Ascending aorta (tissue), 2 donors: Measurements from ENCODE around the gene GATM. TPM values are rescaled to one million over a fixed set of nuclear protein-coding genes. Genes with fewer than 3 reads are reported as not detected.

ENCODE experiments used
- DNase-seq, 2 donors: peaks; one replicate each; pipeline ENCODE4 v3.0.0-alpha.2; 2019; ENCODE audit warnings: low spot score in 2 of 2
- H3K27ac ChIP-seq, 2 donors: fragments of 200-600 bp; sonication (generic); one replicate each; pipeline ENCODE4 v1.5.1; 2016 to 2017; ENCODE audit warnings: mild to moderate bottlenecking in 1 of 2
- H3K27me3 ChIP-seq: fragments of 200-600 bp; sonication (generic); one replicate; pipeline ENCODE4 v1.5.1; 2017
- H3K36me3 ChIP-seq, 2 donors: fragments of 200-600 bp; sonication (generic); one replicate each; pipeline ENCODE4 v1.5.1; 2016
- H3K4me1 ChIP-seq, 2 donors: fragments of 200-600 bp; sonication (generic); one replicate each; pipeline ENCODE4 v1.5.1; 2016 to 2017; ENCODE audit warnings: mild to moderate bottlenecking in 1 of 2
- H3K4me3 ChIP-seq, 2 donors: fragments of 200-600 bp; sonication (generic); one replicate each; pipeline ENCODE4 v1.5.1; 2016 to 2017; ENCODE audit warnings: mild to moderate bottlenecking in 1 of 2
- H3K9me3 ChIP-seq, 2 donors: fragments of 200-600 bp; sonication (generic); one replicate each; pipeline ENCODE4 v1.5.1; 2016
- intact Hi-C: fragments of 100-400 bp; cut with DNase I; formaldehyde crosslinking; loops from one replicate; pipeline ENCODE4 v1.15.1; 2023
- total RNA-seq: library from RNA; depleted of rRNA; stranded (reverse); fragments of >200 nt; gene quantifications from one replicate; pipeline ENCODE4 v1.1.0, GENCODE V29; 2016
- TF ChIP-seq, protein P1 (sequence below), 3 experiments: fragments of 200-600 bp in 2 of 3; fragments of 450-650 bp in 1 of 3; sonication (generic) in 2 of 3; IDR thresholded peaks; one replicate each; pipeline ENCODE4 v1.5.1; 2016 to 2019; ENCODE audit warnings: antibody characterized with exemption in 3 of 3, mild to moderate bottlenecking in 1 of 3, moderate library complexity in 1 of 3

GATM gene
- total RNA-seq, 1 donor from 2014 or later: 6.1 TPM

DNA sequence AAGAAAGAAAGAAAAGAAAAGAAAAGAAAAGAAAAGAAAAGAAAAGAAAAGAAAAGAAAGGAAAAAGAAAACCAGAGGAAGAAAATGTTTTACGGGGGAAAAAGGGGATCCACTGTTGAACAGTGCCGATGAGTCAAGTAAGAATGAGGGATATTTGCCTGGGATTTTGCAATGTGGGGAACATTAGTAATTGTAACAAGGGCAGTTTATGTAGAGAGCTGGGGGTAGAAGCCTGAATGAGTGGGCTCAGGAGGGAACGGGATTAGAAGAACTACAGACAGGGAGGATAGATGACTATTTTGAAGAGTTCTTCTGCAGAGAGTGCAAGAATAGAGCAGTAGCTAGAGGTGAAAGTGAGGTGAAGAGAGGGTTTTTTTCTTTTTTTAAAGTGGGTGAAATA, 28.7 kb downstream of the GATM start:
- intact Hi-C loops: no loop called here
- TF ChIP-seq, protein P1, sequence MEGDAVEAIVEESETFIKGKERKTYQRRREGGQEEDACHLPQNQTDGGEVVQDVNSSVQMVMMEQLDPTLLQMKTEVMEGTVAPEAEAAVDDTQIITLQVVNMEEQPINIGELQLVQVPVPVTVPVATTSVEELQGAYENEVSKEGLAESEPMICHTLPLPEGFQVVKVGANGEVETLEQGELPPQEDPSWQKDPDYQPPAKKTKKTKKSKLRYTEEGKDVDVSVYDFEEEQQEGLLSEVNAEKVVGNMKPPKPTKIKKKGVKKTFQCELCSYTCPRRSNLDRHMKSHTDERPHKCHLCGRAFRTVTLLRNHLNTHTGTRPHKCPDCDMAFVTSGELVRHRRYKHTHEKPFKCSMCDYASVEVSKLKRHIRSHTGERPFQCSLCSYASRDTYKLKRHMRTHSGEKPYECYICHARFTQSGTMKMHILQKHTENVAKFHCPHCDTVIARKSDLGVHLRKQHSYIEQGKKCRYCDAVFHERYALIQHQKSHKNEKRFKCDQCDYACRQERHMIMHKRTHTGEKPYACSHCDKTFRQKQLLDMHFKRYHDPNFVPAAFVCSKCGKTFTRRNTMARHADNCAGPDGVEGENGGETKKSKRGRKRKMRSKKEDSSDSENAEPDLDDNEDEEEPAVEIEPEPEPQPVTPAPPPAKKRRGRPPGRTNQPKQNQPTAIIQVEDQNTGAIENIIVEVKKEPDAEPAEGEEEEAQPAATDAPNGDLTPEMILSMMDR (IDR thresholded peaks at IDR 0.05): no peak
- no peaks in the 10 kb centered on the region for H3K4me1 ChIP-seq
- H3K9me3 ChIP-seq: no peaks in the 10 kb centered on the region
- H3K27me3 ChIP-seq: no peaks in the 10 kb centered on the region
- no peaks in the 10 kb centered on the region for H3K36me3 ChIP-seq
- DNase-seq: no peak
- H3K27ac ChIP-seq: no peak overlapping the region
- no peak overlapping the region for H3K4me3 ChIP-seq

DNA sequence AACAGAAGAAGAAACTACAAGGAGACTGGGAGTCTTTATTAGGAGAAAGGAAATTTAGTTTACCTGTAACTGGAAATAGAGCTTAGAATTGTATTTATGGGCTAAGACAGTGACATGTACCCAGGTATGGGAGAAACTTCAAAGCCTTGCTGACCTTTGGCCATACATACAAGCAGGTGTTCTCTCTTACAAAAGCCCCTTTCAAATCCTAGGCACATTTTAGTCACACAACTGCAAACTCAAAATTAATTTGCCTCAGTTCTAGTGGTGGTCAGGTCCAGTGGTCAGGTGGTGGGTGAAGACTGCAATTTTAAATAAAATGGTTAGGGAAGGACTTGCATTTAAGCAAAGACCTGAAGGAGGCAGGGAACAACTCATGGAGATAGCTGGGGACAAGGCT, 30.4 kb downstream of the GATM start:
- Histone ChIP-seq H3K27ac (no peak overlapping the region), H3K4me3 (no peak overlapping the region), H3K4me1 (no peaks in the 10 kb centered on the region), H3K36me3 (no peaks in the 10 kb centered on the region), H3K9me3 (no peaks in the 10 kb centered on the region), H3K27me3 (no peaks in the 10 kb centered on the region)
- intact Hi-C loops: no loop called here
- no peak for DNase-seq
- TF ChIP-seq, protein P1 (IDR thresholded peaks at IDR 0.05): no peak

DNA sequence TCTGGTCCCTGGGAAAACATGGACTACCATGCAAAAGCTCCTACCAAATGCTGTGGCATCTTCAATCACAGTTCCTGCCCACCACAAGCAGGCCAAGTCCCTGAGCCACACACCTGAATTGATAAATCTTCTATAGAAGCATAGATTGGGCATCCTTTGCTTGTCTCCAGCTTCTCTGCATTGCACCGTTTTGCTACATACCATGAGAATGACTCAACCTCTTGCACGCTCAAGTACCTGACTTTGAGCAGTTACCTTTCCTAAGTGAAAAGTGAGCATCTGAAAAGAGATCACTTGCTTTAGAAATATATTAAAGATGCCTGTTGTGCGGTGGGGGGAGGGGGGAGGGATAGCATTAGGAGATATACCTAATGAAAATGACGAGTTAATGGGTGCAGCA, 31.3 kb downstream of the GATM start:
- no peaks in the 10 kb centered on the region for H3K4me1 ChIP-seq
- DNase-seq: no peak
- no peak overlapping the region for H3K4me3 ChIP-seq
- H3K27ac ChIP-seq: no peak overlapping the region
- H3K9me3 ChIP-seq: no peaks in the 10 kb centered on the region
- TF ChIP-seq, protein P1 (IDR thresholded peaks at IDR 0.05): no peak
- intact Hi-C loops: no loop called here
- no peaks in the 10 kb centered on the region for H3K27me3 ChIP-seq
- no peaks in the 10 kb centered on the region for H3K36me3 ChIP-seq

DNA sequence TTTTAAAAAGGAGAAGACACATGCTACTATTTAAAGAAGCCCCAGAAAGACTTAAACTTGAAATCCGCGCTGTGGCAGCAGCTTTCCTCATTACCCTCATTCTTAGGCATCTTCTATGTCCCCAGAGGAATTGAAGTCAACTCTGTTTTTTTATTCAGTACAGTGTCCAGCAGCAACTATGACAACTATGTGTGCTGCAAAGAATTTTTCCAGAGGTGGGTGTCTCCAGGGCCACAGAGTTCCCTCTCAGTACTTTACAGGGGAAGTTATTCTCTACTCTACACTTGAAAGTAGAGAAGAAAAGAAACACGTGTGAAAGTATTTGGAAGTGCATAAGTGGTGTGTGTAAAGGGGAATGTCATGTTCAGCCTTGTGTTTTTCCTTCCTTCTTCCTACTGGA, 32.0 kb downstream of the GATM start:
- H3K9me3 ChIP-seq: no peaks in the 10 kb centered on the region
- no peak for DNase-seq
- intact Hi-C loops: no loop called here
- TF ChIP-seq, protein P1 (IDR thresholded peaks at IDR 0.05): no peak
- no peaks in the 10 kb centered on the region for H3K27me3 ChIP-seq
- H3K4me1 ChIP-seq: no peaks in the 10 kb centered on the region
- no peaks in the 10 kb centered on the region for H3K36me3 ChIP-seq
- no peak overlapping the region for H3K4me3 ChIP-seq
- no peak overlapping the region for H3K27ac ChIP-seq

DNA sequence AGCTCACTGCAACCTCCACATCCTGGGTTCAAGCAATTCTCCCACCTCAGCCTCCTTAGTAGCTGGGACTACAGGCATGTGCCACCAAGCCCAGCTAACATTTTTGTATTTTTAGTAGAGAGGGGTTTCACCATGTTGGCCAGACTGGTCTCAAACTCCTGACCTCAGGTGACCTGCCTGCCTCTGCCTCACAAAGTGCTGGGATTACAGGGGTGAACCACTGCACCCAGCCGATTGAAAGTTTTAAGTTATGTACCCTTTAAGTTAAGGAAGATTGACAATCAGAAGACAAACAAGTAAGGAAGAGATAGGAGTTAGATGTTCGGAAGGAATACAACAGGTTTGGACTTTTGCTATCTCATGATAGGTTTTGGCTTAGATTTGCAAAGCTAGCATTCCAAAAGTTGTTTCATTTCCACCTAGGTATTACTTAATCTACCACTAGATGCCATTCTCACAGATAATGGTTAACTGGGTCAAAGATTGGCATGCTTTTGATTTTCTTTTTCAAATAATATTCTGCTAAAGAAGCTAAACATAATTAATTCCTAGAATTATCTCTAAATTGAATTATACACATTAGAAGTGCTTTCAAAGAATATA, 35.0 kb downstream of the GATM start:
- Histone ChIP-seq H3K27me3 (no peaks in the 10 kb centered on the region), H3K9me3 (no peaks in the 10 kb centered on the region), H3K36me3 (no peaks in the 10 kb centered on the region), H3K27ac (no peak overlapping the region), H3K4me1 (no peaks in the 10 kb centered on the region), H3K4me3 (no peak overlapping the region)
- TF ChIP-seq, protein P1 (IDR thresholded peaks at IDR 0.05): no peak
- intact Hi-C loops: no loop called here
- DNase-seq: no peak

DNA sequence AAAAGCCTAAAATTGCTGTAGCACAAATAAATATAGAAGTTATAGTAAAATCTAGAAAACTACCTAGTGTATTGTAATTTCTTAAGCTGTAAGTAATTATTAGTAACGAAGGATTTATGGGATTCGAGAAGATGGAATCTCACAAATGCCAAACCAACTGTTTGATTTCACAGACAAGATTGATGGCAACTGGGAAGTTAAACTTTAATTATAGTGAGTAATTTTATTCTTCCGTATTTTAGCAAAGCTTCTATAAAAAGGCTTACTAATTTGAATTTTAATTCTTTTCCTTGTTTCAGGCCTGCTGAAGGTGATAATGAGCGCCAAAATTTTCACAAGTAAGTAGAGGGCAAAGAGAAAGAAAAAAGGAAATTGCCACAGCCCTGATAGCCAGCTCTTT, 36.6 kb downstream of the GATM start:
- intact Hi-C loops: no loop called here
- Histone ChIP-seq H3K27ac (no peak overlapping the region), H3K9me3 (no peaks in the 10 kb centered on the region), H3K4me3 (no peak overlapping the region), H3K4me1 (no peaks in the 10 kb centered on the region), H3K27me3 (no peaks in the 10 kb centered on the region), H3K36me3 (no peaks in the 10 kb centered on the region)
- DNase-seq: no peak
- TF ChIP-seq, protein P1 (IDR thresholded peaks at IDR 0.05): no peak
